ENCODE data around the gene KRTAP3-2. TPM values are rescaled to one million over a fixed set of nuclear protein-coding genes. Genes with fewer than 3 reads are reported as not detected.

The KRTAP3-2 gene
- total and polyA plus RNA-seq, 2 experiments from 2014 or later = not detected

DNA sequence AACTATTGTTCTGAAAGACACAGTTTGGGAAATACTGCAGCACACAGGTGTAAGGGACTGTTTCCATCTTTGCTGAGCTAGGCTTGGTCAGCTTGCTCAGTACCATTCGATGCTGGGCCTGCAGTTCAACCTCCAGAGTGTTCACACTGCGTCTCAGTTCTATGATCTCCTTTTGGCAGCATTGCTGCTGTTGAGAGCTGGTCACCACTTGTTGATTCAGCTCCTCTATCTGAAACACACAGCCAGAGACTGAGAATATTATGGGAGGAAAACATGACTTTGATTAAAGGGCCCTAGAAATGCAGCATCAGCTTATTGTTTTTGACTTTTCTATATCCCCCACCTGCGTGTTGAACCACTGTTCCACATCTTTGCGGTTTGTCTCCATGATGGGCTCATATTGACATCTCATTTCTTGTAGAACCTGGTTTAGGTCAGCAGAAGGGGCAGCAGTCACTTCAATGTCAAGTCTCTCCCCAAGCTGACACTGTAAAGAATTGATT is 37.6 kb downstream of the KRTAP3-2 start:
- Histone ChIP-seq H3K9ac (no peak overlapping the region), H3K9me3 (ENCODE audit: low read depth) (no peaks in the 10 kb centered on the region), H3K4me2 (ENCODE audit: unreplicated experiment) (no peak overlapping the region), H2AFZ (no peak overlapping the region), H3K9me2 (ENCODE audit: insufficient read depth) (no peaks in the 10 kb centered on the region), H3K79me2 (ENCODE audit: insufficient read depth) (no peaks in the 10 kb centered on the region), H4K20me1 (ENCODE audit: insufficient read depth) (no peaks in the 10 kb centered on the region), H3F3A (ENCODE audit: insufficient read depth) (peaks cover 27% of the 10 kb centered on the region), H3K27ac (no peak overlapping the region), H3K4me3 (no peak overlapping the region), H3K4me1 (ENCODE audit: insufficient read depth) (peaks cover 26% of the 10 kb centered on the region), H3K36me3 (ENCODE audit: low read depth) (no peaks in the 10 kb centered on the region), H3K27me3 (replicated peaks; ENCODE audit: insufficient read depth) (no peaks in the 10 kb centered on the region)
- in situ Hi-C loops (cut with MboI) = no loop called here
- 82 to 91% methylated on average over 4 of the region's 4 CpGs for WGBS, 2 experiments (ENCODE audit: low coverage in 1 of 2, low lambda C conversion rate in 2 of 2, missing lambda C conversion rate in 2 of 2)
- TF ChIP-seq EZH2phosphoT487 (IDR thresholded peaks at IDR 0.05; ENCODE audit: insufficient read depth, low read depth) (no peak), EZH2 (IDR thresholded peaks at IDR 0.05; ENCODE audit: insufficient read depth, poor library complexity, severe bottlenecking) (no peak)
- DNase-seq = no peak

DNA sequence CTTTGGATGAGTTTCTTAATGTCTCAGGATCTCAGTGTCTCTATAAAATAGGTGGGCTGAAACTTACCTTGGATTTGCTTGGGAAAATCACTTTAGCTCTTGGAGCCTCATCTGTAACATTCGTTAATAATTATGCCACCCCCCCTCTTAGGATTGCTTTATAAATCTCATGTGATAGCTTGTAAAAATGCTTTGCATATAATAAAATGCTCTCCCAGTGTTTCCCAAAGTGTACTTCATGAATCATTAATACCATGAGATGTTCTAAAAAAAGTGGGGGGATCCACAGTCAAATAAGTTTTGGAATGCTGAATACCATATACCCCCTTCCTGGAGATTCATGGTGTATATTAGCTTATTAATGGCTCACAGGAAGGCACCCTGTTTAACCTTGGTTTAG is 38.1 kb downstream of the KRTAP3-2 start:
- H3K4me2 ChIP-seq (ENCODE audit: unreplicated experiment) = no peak overlapping the region
- DNase-seq = no peak
- H3K79me2 ChIP-seq (ENCODE audit: insufficient read depth) = no peaks in the 10 kb centered on the region
- H3K27ac ChIP-seq = no peak overlapping the region
- no peaks in the 10 kb centered on the region for H3K9me2 ChIP-seq (ENCODE audit: insufficient read depth)
- H3K9ac ChIP-seq = no peak overlapping the region
- peaks cover 31% of the 10 kb centered on the region for H3K4me1 ChIP-seq (ENCODE audit: insufficient read depth)
- no peaks in the 10 kb centered on the region for H3K36me3 ChIP-seq (ENCODE audit: low read depth)
- H3K9me3 ChIP-seq (ENCODE audit: low read depth) = no peaks in the 10 kb centered on the region
- no peaks in the 10 kb centered on the region for H3K27me3 ChIP-seq (replicated peaks; ENCODE audit: insufficient read depth)
- no peak overlapping the region for H3K4me3 ChIP-seq
- 17 to 22% methylated on average over 1 of the region's 1 CpG for WGBS, 2 experiments (ENCODE audit: low coverage in 1 of 2, low lambda C conversion rate in 2 of 2, missing lambda C conversion rate in 2 of 2)
- H2AFZ ChIP-seq = no peak overlapping the region
- no peaks in the 10 kb centered on the region for H4K20me1 ChIP-seq (ENCODE audit: insufficient read depth)
- peaks cover 31% of the 10 kb centered on the region for H3F3A ChIP-seq (ENCODE audit: insufficient read depth)
- TF ChIP-seq EZH2 (IDR thresholded peaks at IDR 0.05; ENCODE audit: insufficient read depth, poor library complexity, severe bottlenecking) (no peak), EZH2phosphoT487 (IDR thresholded peaks at IDR 0.05; ENCODE audit: insufficient read depth, low read depth) (no peak)
- in situ Hi-C loops (cut with MboI) = no loop called here

DNA sequence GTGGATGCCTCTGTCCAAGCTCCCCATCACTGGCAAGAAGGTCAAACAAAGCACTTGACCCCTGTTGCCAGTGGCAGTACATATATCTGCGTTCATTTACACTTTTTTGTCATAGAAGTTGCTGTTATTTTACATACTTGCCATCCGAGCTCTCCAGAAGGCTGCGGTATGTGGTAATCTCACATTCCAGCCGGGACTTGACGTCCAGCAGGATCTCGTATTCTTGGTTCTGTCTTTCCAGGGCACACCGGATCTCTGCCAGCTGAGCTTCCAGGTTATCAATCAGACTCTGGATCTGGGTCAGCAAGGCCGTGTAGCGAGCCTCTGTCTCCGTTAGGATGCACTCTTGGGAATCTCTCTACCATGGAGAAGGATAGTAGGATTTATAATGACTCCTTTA is 39.6 kb downstream of the KRTAP3-2 start:
- H3K4me1 ChIP-seq (ENCODE audit: insufficient read depth) = peaks cover 44% of the 10 kb centered on the region
- H3K9ac ChIP-seq = no peak overlapping the region
- no peaks in the 10 kb centered on the region for H3K27me3 ChIP-seq (replicated peaks; ENCODE audit: insufficient read depth)
- no peaks in the 10 kb centered on the region for H3K79me2 ChIP-seq (ENCODE audit: insufficient read depth)
- no peak for DNase-seq
- H3K9me3 ChIP-seq (ENCODE audit: low read depth) = no peaks in the 10 kb centered on the region
- no peak overlapping the region for H3K4me3 ChIP-seq
- no peak overlapping the region for H2AFZ ChIP-seq
- H3K4me2 ChIP-seq (ENCODE audit: unreplicated experiment) = no peak overlapping the region
- no peaks in the 10 kb centered on the region for H3K9me2 ChIP-seq (ENCODE audit: insufficient read depth)
- TF ChIP-seq EZH2 (IDR thresholded peaks at IDR 0.05; ENCODE audit: insufficient read depth, poor library complexity, severe bottlenecking) = no peak
- no peak for TF ChIP-seq EZH2phosphoT487 (IDR thresholded peaks at IDR 0.05; ENCODE audit: insufficient read depth, low read depth)
- H4K20me1 ChIP-seq (ENCODE audit: insufficient read depth) = no peaks in the 10 kb centered on the region
- peaks cover 43% of the 10 kb centered on the region for H3F3A ChIP-seq (ENCODE audit: insufficient read depth)
- no peaks in the 10 kb centered on the region for H3K36me3 ChIP-seq (ENCODE audit: low read depth)
- no peak overlapping the region for H3K27ac ChIP-seq
- WGBS, 2 experiments (ENCODE audit: low coverage in 1 of 2, low lambda C conversion rate in 2 of 2, missing lambda C conversion rate in 2 of 2) = 98% methylated on average over 10 of the region's 10 CpGs
- in situ Hi-C loops (cut with MboI) = no loop called here

DNA sequence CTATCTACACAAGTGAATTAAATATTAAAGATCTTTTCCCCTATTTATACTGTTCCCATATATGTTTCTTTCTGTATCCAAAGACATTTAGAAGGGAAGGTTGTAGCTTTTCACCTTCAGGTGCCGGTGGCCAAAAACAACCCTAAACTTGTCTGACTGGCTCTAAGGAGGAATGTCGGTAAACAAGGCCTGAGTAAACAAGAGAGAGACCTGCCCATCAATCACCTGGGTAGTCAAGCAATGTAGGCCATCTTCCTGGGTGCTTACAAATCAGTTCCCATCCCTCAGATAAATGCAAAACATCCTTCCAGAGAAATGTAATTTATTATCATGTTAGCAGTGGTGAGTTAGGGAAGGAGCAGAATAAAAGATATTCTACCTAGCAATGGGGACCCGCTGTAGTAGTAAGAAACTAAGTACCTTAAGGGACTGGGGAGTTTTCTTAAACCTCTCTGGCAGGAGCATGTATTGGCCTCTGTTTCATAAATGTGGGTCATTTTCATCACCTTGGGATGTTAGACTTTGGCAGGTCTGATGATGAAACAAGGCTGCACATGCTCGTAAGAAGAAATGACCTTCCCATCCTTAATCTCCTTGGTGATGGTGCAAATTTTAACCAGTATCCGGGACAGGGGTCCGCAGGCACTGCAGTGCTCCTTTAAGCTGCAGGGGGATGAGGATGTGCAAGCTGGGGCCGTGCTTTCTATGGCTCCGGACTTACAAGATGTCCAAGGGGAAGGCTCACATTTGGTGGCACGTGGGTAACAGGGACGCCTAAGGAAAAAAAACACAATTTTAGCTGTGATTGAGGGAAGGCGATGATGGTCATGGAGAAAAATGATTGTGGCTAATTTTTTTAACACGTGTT is 41.4 kb downstream of the KRTAP3-2 start:
- TF ChIP-seq EZH2phosphoT487 (IDR thresholded peaks at IDR 0.05; ENCODE audit: insufficient read depth, low read depth) (no peak), EZH2 (IDR thresholded peaks at IDR 0.05; ENCODE audit: insufficient read depth, poor library complexity, severe bottlenecking) (no peak)
- Histone ChIP-seq H4K20me1 (ENCODE audit: insufficient read depth) (no peaks in the 10 kb centered on the region), H2AFZ (no peak overlapping the region), H3K4me1 (ENCODE audit: insufficient read depth) (peaks cover 61% of the 10 kb centered on the region), H3K4me3 (no peak overlapping the region), H3K4me2 (ENCODE audit: unreplicated experiment) (peak overlapping the region; percentile 21), H3F3A (ENCODE audit: insufficient read depth) (peaks cover 59% of the 10 kb centered on the region), H3K79me2 (ENCODE audit: insufficient read depth) (no peaks in the 10 kb centered on the region), H3K9me3 (ENCODE audit: low read depth) (no peaks in the 10 kb centered on the region), H3K9ac (0 out of 2 replicates have a peak overlapping the region, but pooled peaks have one; percentile 19), H3K27me3 (replicated peaks; ENCODE audit: insufficient read depth) (no peaks in the 10 kb centered on the region), H3K9me2 (ENCODE audit: insufficient read depth) (no peaks in the 10 kb centered on the region), H3K27ac (peak overlapping the region; percentile 72), H3K36me3 (ENCODE audit: low read depth) (no peaks in the 10 kb centered on the region)
- WGBS, 2 experiments (ENCODE audit: low coverage in 1 of 2, low lambda C conversion rate in 2 of 2, missing lambda C conversion rate in 2 of 2) = 87 to 88% methylated on average over 12 of the region's 12 CpGs
- in situ Hi-C loops (cut with MboI) = no loop called here
- DNase-seq = no peak

Data from GM23248 (cell line).